ENCODE data around the gene ARHGEF26. TPM values are rescaled to one million over a fixed set of nuclear protein-coding genes. Genes with fewer than 3 reads are reported as not detected.

Gene ARHGEF26
- 1.8 and 2.6 TPM in 2 replicates for total RNA-seq

GRCh38 chr3:154120961-154121700, at the start of gene ARHGEF26:
Gene ARHGEF26, plus strand, starts transcription at chr3:154121390. Its CDS starts 603 bp downstream, at chr3:154121993.

Other genes with a start within 250 kb of the ARHGEF26 start
- 41.2 and 53.8 TPM in 2 replicates for gene DHX36, start 203.1 kb downstream of the ARHGEF26 start, total RNA-seq